NCI-H2081 (cell line): ENCODE data around the gene CAMTA1.

ENCODE experiments used
- DNase-seq, 2 experiments: peaks; one replicate each; lab custom pipeline; 2025; lab: John Stamatoyannopoulos, UW

The CAMTA1 gene

GRCh38 chr1:7558481-7558880, 773.2 kb downstream of the CAMTA1 start:
- no peak for DNase-seq

GRCh38 chr1:7558921-7559869, 773.9 kb downstream of the CAMTA1 start:
- DNase-seq = no peak

GRCh38 chr1:7560128-7560527, 774.9 kb downstream of the CAMTA1 start:
- no peak for DNase-seq

GRCh38 chr1:7560601-7561181, 775.4 kb downstream of the CAMTA1 start:
- no peak for DNase-seq

GRCh38 chr1:7561331-7561921, 776.2 kb downstream of the CAMTA1 start:
- DNase-seq = no peak

- DNase-seq = no peak
Observed at GRCh38 chr1:7561936-7562728, 776.9 kb downstream of the CAMTA1 start.

- DNase-seq = no peak
Observed at GRCh38 chr1:7562729-7563605, 777.7 kb downstream of the CAMTA1 start.

GRCh38 chr1:7564137-7564536, 778.9 kb downstream of the CAMTA1 start:
- no peak for DNase-seq

- no peak for DNase-seq
Observed at GRCh38 chr1:7565099-7565750, 780.0 kb downstream of the CAMTA1 start.

GRCh38 chr1:7566417-7567375, 781.4 kb downstream of the CAMTA1 start:
- DNase-seq = no peak

- DNase-seq = no peak
Observed at GRCh38 chr1:7567376-7567775, 782.1 kb downstream of the CAMTA1 start.

GRCh38 chr1:7568053-7568452, 782.8 kb downstream of the CAMTA1 start:
- no peak for DNase-seq

- no peak for DNase-seq
Observed at GRCh38 chr1:7568901-7569524, 783.8 kb downstream of the CAMTA1 start.

GRCh38 chr1:7570311-7570710, 785.1 kb downstream of the CAMTA1 start:
- DNase-seq = no peak

- no peak for DNase-seq
Observed at GRCh38 chr1:7572654-7573152, 787.4 kb downstream of the CAMTA1 start.

- no peak for DNase-seq
Observed at GRCh38 chr1:7573481-7573880, 788.2 kb downstream of the CAMTA1 start.

GRCh38 chr1:7574121-7575040, 789.1 kb downstream of the CAMTA1 start:
- DNase-seq = peak; percentile 31 to 73

GRCh38 chr1:7575041-7575400, 789.8 kb downstream of the CAMTA1 start:
- DNase-seq = no peak
